B cell (primary cell): ENCODE data around the gene PUM1.

Experiments
- CTCF ChIP-seq: fragments of 200-600 bp; IDR thresholded peaks from one replicate; pipeline ENCODE4 v1.8.0; 2022; ENCODE audit warnings: antibody characterized with exemption, mild to moderate bottlenecking
- EZH2 ChIP-seq: IDR thresholded peaks from 2 replicates; pipeline ENCODE4 v1.6.1; 2012; ENCODE audit warnings: borderline replicate concordance, low read depth, mild to moderate bottlenecking, moderate library complexity, low read length; ENCODE audit not compliant: insufficient read depth, poor library complexity, severe bottlenecking

GRCh38 chr1:31095985-31096384, 30.5 kb upstream of the PUM1 start:
- no peak for TF ChIP-seq CTCF
- TF ChIP-seq EZH2 = no peak
